HG02623 (cell line): ENCODE data around the gene POLR2H.

Experiments
- ATAC-seq: cut with Tn5 transposase; IDR thresholded peaks from one replicate; pipeline ENCODE4 v1.9.1; 2021; ENCODE audit warnings: moderate library complexity; ENCODE audit not compliant: unreplicated experiment

The POLR2H gene

GRCh38 chr3:184352149-184352785, 9.2 kb upstream of the POLR2H start:
- no peak for ATAC-seq

- no peak for ATAC-seq
Measured at GRCh38 chr3:184352897-184353545, 8.5 kb upstream of the POLR2H start.

GRCh38 chr3:184353546-184353941, 8.0 kb upstream of the POLR2H start:
- ATAC-seq: no peak

GRCh38 chr3:184354121-184354728, 7.3 kb upstream of the POLR2H start:
- ATAC-seq: no peak

GRCh38 chr3:184354754-184355153, 6.8 kb upstream of the POLR2H start:
- ATAC-seq: no peak

GRCh38 chr3:184355261-184356040, 6.1 kb upstream of the POLR2H start:
- ATAC-seq: no peak

GRCh38 chr3:184357248-184358123, 4.0 kb upstream of the POLR2H start:
- ATAC-seq: no peak

- no peak for ATAC-seq
Measured at GRCh38 chr3:184358124-184358767, 3.3 kb upstream of the POLR2H start.

- no peak for ATAC-seq
Measured at GRCh38 chr3:184358921-184359350, 2.6 kb upstream of the POLR2H start.

GRCh38 chr3:184359610-184360009, 1.9 kb upstream of the POLR2H start:
- ATAC-seq: no peak

GRCh38 chr3:184360070-184360928, 1.2 kb upstream of the POLR2H start:
- ATAC-seq: no peak

- ATAC-seq: peak; percentile 2
Measured at GRCh38 chr3:184360929-184361531, 480 bp upstream of the POLR2H start.

GRCh38 chr3:184361932-184362667, 590 bp downstream of the POLR2H start:
- ATAC-seq: peak; percentile 3

GRCh38 chr3:184362668-184363546, 1.4 kb downstream of the POLR2H start:
- peak; percentile 78 for ATAC-seq

- no peak for ATAC-seq
Measured at GRCh38 chr3:184366619-184367289, 5.2 kb downstream of the POLR2H start.

- no peak for ATAC-seq
Measured at GRCh38 chr3:184368116-184368515, 6.6 kb downstream of the POLR2H start.
